Astrocyte of the spinal cord (primary cell): Measurements from ENCODE around the gene LHFPL2.

Experiments used
- DNase-seq: peaks from one replicate; pipeline ENCODE4 v3.0.0; 2011; ENCODE audit warnings: low read depth, low spot score
- H3K4me3 ChIP-seq: 2 replicates; pipeline ENCODE4 v1.5.1; 2011; ENCODE audit warnings: low read depth, mild to moderate bottlenecking, low read length, moderate library complexity
- CTCF ChIP-seq: IDR thresholded peaks from 2 replicates; pipeline ENCODE4 v1.5.1; 2012; ENCODE audit warnings: low read depth, mild to moderate bottlenecking, low read length, inconsistent platforms
- in situ Hi-C: cut with HindIII; loops from 2 replicates; pipeline ENCODE4 v1.10.0; 2017; ENCODE audit warnings: low sequenced_read_pairs

Gene LHFPL2

GRCh38 chr5:78570646-78571045 lies 77.9 kb downstream of the LHFPL2 start:
- no peak overlapping the region for H3K4me3 ChIP-seq
- no peak for TF ChIP-seq CTCF
- in situ Hi-C loops, result no loop called here
- no peak for DNase-seq

- TF ChIP-seq CTCF, result no peak
- DNase-seq, result peak; percentile 87
- no peak overlapping the region for H3K4me3 ChIP-seq
- in situ Hi-C loops, result no loop called here
Measured at GRCh38 chr5:78569441-78569840, 79.1 kb downstream of the LHFPL2 start.

GRCh38 chr5:78568676-78569075 lies 79.9 kb downstream of the LHFPL2 start:
- no peak for TF ChIP-seq CTCF
- no peak overlapping the region for H3K4me3 ChIP-seq
- in situ Hi-C loops, result no loop called here
- DNase-seq, result no peak

GRCh38 chr5:78568212-78568611 lies 80.4 kb downstream of the LHFPL2 start:
- no peak for TF ChIP-seq CTCF
- DNase-seq, result no peak
- in situ Hi-C loops, result no loop called here
- H3K4me3 ChIP-seq, result no peak overlapping the region

- in situ Hi-C loops, result no loop called here
- TF ChIP-seq CTCF, result no peak
- H3K4me3 ChIP-seq, result no peak overlapping the region
- no peak for DNase-seq
Measured at GRCh38 chr5:78567617-78568016, 81.0 kb downstream of the LHFPL2 start.

- in situ Hi-C loops, result no loop called here
- TF ChIP-seq CTCF, result no peak
- peak; percentile 37 for DNase-seq
Measured at GRCh38 chr5:78566747-78567425, 81.7 kb downstream of the LHFPL2 start.

More at GRCh38 chr5:78566747-78567425, 81.7 kb downstream of the LHFPL2 start:
- no peak overlapping the region for H3K4me3 ChIP-seq
